Measurements from ENCODE around the gene OTUB1.

The OTUB1 gene

DNA sequence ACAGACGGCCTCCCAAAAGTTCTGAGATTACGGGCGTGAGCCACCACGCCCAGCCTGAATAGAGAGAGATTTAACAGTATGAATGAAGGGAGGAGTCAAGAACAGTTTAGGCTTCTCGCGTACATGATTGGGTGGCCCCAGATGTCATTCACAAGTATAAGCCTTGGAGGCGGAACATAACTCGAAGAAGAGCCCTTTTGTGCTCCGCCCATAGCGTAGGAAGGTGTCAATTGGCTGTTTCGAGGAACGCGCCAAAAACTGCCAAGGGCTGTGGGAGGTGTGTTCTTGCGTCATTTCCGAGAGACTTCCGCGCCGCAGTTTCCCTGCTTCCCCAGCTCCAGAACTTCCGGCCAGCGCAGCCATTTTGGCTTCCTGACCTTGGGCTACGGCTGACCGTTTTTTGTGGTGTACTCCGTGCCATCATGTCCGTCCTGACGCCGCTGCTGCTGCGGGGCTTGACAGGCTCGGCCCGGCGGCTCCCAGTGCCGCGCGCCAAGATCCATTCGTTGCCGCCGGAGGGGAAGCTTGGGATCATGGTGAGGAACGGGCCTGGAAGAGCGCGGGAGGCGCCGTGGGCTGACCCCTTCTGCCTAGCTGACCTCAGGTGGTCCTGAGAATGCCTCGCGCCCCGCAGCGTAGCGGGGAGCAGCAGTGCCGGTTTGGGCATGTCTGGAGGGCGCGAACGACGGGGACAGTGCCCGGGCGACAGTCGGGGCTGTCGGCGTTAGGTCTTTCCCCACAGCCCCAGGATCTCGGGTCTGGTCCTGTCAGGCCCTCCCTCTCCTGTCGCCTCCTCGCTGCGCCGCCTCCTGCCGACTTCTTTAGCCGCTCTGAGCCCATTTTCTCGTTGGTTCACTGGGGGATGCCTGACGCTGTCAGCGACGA lies 11.7 kb upstream of the OTUB1 start, which contains the start of gene COX8A:
Gene COX8A (plus strand): TSS at position 362 of the 885 bp plus-strand sequence. CDS start 61 bp downstream, at position 423.
- DNase-seq (ENCODE audit: low read depth) = peak; percentile 100

DNA sequence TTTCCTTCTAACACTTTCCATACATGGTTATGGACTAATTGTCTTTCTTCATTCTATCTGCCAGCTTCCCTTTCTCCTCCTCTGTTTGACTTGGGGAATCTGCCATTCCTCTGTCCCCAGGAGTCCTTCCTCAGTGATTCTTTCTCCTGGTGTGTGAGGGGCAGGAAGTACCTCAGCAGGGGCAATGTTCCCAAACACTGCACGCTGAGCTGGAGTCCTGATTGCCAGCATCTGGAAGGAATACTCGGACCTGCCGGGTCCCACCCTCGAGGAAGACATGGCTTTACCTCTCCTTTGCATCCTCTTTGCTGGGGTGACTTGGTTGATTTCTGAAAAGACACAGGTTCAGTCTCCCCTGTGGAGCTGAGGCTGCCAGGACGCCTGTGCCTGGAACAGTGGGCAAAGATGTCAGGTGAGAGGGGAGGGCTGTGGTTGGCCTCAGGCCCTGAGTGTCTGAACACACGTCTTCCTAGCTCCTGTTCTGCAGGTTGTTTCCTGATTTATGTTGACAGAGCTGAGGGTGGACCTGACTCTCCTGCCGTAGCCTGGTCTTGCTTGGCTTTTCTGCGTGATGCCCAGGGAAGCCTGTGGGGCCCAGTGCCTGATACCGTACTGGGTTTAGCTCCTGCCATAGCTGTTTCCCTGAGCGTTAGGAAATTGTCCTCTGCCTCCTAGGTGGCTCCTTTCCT lies 7.5 kb upstream of the OTUB1 start:
- no peak for DNase-seq (ENCODE audit: low read depth)

DNA sequence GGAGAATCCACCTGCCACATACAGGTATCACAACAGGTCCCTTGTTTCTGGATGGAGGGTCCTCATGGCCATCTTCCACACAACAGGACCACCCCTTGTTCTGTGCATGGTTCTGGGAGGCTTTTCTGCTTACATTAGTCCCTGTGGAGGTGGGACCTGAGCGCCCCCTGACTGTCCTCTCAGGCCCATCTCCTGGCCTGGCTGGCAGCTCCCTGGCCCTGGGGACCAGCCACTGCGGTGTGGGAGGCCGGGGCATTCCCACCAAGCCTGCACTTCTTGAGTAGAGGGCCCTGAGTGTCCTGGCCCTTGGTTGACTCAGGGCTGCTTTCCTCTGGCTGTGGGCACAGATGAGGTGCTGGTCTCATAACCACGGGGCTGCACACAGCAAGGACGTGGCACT lies 6.8 kb upstream of the OTUB1 start:
- DNase-seq (ENCODE audit: low read depth) = no peak

DNA sequence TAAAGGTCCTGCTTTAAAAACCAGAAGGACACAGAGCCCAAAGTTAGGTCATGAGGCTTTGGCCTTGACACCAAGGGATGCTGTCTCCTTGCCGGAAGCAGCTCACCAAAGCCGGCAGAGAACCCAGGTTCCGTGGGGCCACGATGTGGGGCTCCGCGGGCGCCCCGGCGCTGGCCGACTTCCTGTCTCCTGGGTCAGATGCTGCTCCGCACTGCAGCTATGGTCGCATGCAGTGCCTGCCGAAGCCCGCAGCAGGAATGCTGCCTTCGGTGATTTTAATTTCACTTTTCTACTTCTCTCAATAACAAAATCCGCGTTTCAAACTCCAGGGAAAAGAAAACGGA lies 454 bp upstream of the OTUB1 start:
- DNase-seq (ENCODE audit: low read depth) = no peak

DNA sequence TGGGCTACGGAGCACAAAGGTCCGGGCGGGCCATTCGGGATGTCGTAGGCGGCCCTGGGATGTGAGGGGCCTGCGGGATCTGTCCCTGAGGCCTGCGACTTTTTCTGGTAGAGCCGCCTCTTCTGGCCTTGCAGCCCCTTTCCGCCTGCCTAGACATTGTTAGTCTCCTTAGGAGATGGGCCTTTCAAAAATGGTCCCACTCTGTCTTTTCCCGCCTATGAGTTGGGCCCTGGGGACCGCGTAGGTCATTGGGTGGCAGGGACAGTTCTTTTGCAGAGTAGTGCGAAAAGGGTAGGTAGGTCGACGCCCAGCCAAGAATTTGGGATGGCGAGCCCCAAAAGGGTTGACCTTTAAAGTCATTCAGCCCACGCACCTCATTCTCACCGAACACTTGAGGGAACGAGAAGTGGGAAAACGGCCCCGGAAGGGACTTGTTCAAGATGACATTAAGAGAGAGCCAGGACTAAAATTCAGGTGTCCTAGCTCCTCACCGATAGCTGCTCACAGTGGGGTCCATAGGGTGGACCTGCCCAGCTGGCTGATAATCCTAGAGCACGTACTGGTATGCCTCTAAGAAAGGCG lies 785 bp downstream of the OTUB1 start:
- no peak for DNase-seq (ENCODE audit: low read depth)

DNA sequence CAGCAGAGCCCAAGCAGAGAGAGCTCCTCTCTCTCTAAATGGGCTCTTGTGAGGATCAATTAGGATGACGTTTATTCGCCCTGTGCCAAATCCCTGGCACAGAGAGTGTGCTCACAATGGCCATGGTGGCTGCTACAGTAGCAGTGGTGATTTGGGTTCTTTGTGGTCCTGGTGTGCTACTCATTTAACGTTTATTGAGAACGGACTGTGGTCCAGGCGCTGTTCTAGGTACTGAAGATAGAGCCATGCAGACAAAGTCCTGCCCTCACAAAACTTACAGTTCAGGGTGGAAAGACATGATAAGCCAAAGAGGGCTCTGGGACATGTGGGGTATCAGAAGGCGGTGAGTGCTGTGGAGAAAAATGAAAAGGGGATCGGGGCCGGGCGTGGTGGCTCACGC lies 5.3 kb downstream of the OTUB1 start:
- DNase-seq (ENCODE audit: low read depth) = no peak

DNA sequence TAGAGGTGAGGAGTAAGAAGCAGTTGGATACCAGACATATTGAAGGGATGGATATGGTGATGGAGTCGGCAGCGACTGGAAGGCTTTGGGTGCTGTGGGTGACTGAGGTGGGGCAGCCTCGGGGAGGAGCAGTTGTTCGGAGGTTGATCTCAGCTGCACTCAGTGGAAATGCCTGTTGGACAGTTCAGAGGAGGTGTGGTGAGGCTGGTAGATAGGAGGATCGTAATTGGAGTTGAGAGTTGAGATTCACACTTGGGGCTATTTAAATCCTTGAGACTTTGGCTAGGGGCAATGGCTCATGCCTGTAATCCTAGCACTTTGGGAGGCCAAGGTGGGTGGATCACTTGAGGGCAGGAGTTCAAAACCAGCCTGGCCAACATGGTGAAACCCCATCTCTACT lies 6.9 kb downstream of the OTUB1 start:
- DNase-seq (ENCODE audit: low read depth) = no peak

DNA sequence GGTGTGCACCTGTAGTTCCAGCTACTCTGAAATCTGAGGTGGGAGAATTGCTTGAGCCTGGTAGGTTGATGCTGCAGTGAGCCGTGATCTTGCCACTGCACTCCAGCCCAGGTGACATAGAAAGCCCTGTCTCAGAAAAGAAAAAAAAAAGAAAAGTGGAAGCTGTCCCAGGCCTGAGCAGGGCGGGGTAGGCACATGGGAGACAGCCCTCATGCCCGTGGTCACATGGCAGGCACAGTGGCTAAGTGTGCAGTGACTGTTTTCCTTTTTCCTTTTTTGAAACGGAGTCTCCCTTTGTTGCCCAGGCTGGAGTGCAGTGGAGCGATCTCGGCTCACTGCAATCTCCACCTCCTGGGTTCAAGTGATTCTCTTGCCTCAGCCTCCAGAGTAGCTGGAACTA lies 7.8 kb downstream of the OTUB1 start:
- no peak for DNase-seq (ENCODE audit: low read depth)

DNA sequence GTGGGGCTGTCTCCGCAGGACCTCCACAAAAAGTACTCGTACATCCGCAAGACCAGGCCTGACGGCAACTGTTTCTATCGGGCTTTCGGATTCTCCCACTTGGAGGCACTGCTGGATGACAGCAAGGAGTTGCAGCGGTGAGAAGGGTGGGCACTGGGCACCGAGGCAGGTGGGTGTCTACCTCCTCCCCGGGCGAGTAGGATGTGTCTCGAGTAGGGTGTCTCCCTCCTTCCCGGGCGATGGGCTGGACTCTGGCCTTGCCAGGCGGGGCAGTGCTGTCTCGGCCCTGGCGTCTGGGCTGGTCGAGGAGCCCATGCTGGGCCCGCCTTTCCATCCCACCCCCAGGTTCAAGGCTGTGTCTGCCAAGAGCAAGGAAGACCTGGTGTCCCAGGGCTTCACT lies 10.3 kb downstream of the OTUB1 start:
- DNase-seq (ENCODE audit: low read depth) = no peak

DNA sequence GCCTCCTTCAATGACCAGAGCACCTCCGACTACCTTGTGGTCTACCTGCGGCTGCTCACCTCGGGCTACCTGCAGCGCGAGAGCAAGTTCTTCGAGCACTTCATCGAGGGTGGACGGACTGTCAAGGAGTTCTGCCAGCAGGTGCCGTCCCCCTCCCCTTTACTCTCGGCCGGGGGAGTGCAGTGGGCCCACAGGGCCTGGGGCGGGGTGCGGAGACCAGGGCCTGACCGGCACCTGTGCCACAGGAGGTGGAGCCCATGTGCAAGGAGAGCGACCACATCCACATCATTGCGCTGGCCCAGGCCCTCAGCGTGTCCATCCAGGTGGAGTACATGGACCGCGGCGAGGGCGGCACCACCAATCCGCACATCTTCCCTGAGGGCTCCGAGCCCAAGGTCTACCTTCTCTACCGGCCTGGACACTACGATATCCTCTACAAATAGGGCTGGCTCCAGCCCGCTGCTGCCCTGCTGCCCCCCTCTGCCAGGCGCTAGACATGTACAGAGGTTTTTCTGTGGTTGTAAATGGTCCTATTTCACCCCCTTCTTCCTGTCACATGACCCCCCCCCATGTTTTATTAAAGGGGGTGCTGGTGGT lies 11.0 kb downstream of the OTUB1 start:
- no peak for DNase-seq (ENCODE audit: low read depth)

DNA sequence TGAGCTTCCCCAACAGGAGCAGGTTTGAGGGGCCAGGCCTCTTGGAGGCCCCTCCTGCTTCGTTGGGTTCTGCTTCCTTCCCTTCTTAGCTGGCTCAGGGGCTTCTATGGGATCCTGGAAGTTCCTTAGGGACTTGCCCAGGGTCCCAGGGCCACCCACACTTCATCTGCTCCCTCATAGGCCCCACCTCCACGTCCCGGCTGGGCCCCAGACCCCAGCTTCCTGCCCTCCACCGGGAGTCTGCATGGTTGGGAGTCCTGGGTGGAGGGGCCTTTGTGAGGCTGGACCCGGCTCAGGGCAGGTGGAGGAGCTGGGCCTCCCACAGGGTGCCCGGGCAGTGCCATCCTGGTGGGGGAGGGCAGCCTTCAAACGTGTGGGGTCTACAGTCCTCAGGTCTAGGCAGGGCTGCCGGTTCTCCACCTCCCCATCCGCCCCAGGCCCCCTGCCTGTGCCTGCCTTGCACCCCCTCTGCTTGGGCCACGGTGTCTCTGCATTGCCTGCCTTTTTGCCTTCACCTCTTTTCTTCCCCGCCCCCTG lies 11.6 kb downstream of the OTUB1 start:
- DNase-seq (ENCODE audit: low read depth) = no peak

DNA sequence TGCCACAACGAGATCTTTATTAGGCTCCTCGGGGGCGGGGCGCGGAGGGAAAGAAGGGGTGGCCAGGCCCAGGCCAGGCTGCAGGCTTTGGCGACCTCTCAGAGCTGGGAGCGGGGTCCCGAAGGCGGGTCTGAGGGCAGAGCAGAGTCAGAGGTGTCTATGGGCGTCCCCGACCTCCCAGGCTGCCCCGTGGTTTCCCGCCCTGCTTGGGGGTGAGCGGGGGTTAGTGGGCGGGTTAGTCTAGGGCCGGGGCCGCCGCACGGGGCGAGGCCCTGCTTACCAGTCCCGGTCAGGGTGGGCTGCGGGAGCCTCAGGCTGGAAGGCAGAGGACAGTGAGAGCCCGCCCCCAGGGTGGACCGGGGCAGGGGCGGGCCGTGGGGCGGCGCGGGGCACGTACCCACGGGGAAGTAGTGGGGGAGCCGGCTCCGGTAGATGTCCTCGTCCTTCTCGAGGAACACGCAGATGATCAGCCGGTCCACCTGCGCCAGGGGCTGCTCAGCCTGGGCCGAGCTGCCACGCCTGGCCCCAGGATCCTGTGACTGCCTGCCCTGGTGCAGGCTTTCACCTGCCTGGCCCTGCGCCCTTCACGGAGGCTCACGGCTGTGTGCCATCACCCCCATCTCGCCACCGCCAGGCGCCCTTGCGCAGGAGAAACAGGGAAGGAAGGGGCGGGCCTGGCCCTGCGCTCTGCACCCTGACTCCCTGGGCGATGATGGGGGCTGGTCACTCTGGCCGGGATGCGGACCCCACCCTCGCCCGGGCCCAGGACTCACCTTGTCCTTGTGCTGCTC lies 12.5 kb downstream of the OTUB1 start:
- no peak for DNase-seq (ENCODE audit: low read depth)

DNA sequence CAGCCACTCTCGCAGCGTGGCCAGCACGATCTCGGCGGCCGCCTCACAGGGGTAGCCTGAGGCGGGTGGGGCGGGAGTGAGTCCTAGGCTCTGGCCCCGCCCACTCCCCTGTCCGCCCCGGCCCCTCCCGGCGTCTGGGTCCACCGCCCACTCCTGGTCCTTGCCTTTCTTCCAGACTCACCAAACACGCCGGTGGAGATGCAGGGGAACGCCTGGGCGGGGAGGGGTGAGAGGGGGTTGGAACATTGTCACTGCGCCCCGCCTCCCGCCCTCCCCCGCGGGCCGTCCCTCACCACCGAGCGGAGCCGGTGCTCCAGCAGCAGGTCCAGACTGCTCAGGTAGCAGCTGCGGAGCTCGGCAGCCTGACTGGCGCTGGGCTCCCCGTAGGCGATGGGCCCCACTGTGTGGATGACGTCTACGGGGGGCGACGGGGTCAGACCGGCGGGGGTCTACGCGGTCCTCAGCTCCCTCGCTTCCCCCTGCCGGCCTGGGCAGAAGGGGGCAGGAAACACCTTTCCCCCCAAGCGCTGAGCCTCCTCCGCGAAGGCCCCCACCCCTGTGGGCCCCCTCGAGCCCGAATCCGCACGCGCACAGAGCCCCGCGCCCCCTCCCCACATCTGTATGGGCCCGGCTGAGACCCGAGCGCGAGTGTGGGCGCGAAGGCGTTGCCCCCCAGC lies 13.2 kb downstream of the OTUB1 start:
- DNase-seq (ENCODE audit: low read depth) = no peak

DNA sequence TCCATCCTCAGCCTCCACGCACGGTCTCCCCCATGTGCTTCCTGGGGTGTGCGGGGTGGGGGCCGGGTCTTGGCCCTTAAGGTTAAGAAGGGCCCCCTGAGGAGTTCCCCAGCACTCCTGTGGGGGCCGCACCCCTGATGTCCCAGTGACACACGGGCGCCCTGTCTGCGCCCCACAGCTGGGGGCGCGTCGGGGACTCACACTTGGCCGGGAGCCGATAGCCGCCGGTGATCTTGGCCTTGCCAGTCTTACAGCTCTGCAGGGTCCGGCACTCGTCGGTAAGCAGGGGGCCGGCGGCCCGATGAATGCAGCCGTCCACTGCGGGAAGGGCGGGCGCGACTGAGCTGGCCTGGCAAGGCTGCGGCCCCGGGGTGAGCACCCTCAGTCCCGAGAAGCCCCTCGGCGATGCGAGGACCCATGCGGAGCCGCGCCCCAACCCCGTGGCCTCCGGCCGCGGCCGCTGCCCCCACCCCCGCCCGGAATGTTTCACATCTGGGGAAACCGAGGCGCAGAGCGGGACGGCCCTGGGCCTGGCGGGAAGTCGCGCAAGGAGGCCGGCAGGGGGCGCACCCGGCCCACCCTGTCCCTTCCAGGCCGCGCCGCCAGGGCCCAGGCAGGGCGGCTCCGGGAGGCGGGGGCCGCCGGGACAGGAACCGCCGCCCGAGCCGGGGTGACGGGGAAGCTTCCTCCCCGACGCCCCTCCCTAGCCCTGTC lies 13.9 kb downstream of the OTUB1 start:
- peak; percentile 59 for DNase-seq (ENCODE audit: low read depth)

DNA sequence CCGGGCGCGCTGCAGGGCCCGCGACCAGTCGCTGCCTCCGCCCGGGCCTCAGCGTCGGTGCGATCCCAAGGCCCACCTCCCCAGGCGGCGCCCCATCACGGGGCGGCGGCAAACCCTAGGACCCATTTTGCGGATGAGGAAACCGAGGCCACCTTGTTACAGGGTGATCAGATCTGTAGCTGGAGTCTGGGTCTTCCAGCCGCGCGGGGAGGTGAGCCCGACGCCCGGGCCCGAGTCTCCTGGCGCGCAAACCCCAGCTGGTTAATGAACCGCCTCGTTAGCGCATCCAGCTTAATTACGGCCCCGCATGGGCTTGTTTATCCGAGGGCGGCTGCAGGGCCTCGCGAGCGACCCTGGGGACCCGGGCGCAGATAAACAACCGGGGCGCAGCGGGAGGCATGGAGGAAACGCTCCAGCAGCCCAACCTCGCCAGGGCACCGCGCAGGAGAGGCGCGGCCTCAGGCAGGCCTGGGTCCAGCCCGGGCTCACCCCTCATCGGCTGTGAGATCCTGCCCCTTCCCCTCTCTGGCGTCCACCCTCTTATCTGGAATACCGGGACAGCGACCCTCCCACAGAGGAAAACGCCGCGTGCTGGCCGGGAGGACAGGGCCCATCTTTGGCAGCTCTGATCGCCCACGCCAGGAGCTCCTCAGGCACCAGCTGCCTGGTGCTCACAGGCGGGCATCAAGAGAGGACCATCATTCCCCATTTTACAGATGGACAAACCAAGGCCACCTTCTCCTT lies 14.7 kb downstream of the OTUB1 start:
- no peak for DNase-seq (ENCODE audit: low read depth)

DNA sequence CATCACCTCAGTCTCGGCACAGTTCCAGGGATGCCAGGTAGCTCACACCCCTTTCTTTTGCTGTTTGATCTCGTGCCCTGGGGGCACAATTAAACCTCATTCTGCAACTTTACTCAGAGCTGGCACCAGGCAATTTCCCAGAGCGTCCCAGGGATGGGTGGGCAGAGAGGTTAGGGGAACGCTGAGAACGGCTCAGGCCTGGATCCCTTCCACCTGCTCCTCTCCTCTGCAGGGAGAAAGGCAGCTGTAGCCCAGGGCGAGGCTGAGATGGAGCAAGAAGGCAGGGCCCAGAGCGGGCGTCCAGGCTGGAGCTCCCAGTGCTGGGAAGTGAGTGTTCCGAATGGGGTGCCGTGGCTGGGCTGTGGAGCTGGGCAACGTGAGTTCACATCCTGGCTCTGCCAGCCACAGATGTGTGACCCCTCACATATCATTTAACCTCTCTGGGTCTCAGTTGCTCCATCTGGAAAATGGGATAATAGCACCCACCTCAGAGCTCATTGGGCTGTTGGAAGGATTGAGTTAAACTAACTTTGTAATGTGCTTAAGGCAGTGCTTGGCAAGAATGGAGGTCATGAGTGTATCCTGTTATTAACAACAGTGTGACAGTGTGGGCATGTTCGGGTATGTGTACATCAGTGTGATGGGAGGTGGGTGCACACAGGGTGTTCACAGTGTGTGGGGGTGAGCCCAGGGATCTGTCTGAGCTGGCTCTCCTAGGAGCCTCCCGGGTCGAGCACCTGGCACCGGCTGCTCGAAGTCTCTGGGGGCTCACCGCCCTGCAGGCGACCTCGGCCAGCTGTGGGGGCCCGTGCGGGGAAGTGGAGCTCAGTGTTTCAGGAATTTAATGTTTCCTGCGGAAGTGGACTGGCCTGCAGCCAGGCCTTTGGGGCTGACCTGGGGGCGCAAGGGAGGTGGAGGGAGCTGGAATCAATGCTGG lies 15.5 kb downstream of the OTUB1 start:
- no peak for DNase-seq (ENCODE audit: low read depth)

DNA sequence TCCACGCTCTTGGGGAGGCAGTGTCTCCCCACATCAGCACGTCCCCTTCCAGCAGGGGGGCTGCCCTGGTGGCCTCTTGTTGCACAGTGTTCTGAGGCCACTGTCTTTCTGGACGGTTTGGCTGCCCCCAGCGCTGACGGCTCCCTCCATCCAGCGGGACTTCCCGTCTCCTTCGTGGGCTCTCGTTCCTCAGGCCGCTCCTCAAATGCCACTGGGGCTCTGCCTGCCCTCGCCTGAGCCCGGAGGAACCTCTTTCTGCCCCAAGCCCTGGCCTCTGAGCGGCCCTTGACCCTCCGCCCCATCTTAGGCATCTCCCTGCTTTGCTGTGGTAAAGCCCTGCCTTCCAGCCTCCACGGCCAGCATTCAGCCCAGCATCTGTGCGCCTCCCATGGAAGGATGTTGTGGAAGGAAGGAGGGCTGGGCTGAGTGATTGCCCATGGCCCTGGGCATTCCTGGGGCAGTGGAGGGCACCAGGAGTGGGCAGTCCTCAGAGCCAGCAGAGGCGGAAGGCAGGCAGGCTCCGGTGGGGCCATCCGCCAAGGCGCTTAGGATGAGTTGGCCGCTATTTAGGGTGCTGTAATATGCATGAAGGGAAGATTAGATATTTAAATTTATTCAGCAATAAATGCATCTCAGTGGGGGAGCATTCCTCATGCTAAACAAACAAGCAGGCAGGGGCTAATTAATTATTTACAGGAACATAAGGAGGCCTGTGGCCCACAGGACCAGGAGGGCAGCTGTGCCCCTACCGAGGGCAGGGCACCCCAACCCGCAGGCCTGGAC lies 17.8 kb downstream of the OTUB1 start:
- peak; percentile 42 for DNase-seq (ENCODE audit: low read depth)

DNA sequence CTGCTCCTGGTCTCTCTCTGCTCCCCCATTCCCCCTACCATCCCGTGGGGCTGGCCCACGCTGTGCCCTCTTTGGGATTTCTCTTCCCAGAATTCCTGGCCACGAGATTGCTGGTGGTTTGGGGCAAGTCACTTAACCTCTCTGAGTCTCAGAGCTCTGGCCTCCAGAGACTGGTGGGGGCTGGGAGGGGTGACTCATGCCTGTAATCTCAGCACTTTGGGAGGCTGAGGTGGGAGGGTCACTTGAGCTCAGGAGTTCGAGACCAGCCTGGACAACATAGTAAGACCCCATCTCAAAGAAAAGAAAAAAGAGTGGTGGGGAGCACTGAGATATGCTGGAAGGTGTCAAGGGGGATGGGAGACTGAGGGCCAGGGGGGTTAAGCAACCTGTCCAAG lies 18.3 kb downstream of the OTUB1 start:
- DNase-seq (ENCODE audit: low read depth) = no peak

All from fibroblast of gingiva (primary cell).